CD14-positive monocyte (primary cell): Measurements from ENCODE around the gene ATG7. TPM values are rescaled to one million over a fixed set of nuclear protein-coding genes. Genes with fewer than 3 reads are reported as not detected.
A peak's percentile ranks its signal among the peaks of the same experiment; 100 is the strongest.

Source experiments
- DNase-seq, 3 donors: peaks; one replicate each; pipeline ENCODE4 v3.0.0-alpha.2; 2011 to 2022
- H2AFZ ChIP-seq: 2 replicates; pipeline ENCODE4 v1.6.0; 2012; ENCODE audit warnings: mild to moderate bottlenecking, low read depth, low read length, inconsistent platforms; ENCODE audit not compliant: insufficient read depth, poor library complexity, severe bottlenecking
- H3K27ac ChIP-seq, 2 donors: 1 replicate in 1 of 2; 2 replicates in 1 of 2; pipeline ENCODE4 v1.5.1; 2012 to 2013; ENCODE audit warnings: low read length in 2 of 2, control low read depth in 1 of 2, inconsistent platforms in 1 of 2, low read depth in 1 of 2, mild to moderate bottlenecking in 1 of 2
- H3K27me3 ChIP-seq, 2 donors: one replicate each; pipeline versions ENCODE4 v1.6.0 to v1.6.1; 2011 to 2013; ENCODE audit warnings: low read length in 2 of 2; ENCODE audit not compliant: control insufficient read depth in 2 of 2, insufficient read depth in 2 of 2
- H3K36me3 ChIP-seq, 2 donors: replicated peaks in 1 of 2; 1 replicate in 1 of 2; 2 replicates in 1 of 2; pipeline versions ENCODE4 v1.5.1 to v1.6.1; 2012 to 2013; ENCODE audit warnings: low read length in 2 of 2, control low read depth in 1 of 2, inconsistent platforms in 1 of 2, mild to moderate bottlenecking in 1 of 2; ENCODE audit not compliant: insufficient read depth in 2 of 2, control insufficient read depth in 1 of 2
- H3K4me1 ChIP-seq, 2 donors: 1 replicate in 1 of 2; 2 replicates in 1 of 2; pipeline versions ENCODE4 v1.5.1 to v1.6.1; 2012 to 2013; ENCODE audit warnings: low read length in 2 of 2, control low read depth in 1 of 2, inconsistent platforms in 1 of 2, mild to moderate bottlenecking in 1 of 2, moderate library complexity in 1 of 2; ENCODE audit not compliant: insufficient read depth in 2 of 2, control insufficient read depth in 1 of 2
- H3K4me2 ChIP-seq: replicated peaks from 2 replicates; pipeline ENCODE3; 2012; ENCODE audit warnings: low read length, moderate library complexity, mild to moderate bottlenecking; ENCODE audit not compliant: poor library complexity, severe bottlenecking; ENCODE audit errors: extremely low read depth
- H3K4me3 ChIP-seq, 3 experiments: fragments of 200-600 bp in 1 of 3; sonication (generic) in 1 of 3; replicated peaks in 1 of 3; 1 replicate in 2 of 3; 2 replicates in 1 of 3; pipeline ENCODE4 v1.5.1; 2011 to 2013; ENCODE audit warnings: low read length in 3 of 3, mild to moderate bottlenecking in 3 of 3, control low read depth in 2 of 3, low read depth in 2 of 3, inconsistent platforms in 1 of 3, moderate library complexity in 1 of 3
- H3K79me2 ChIP-seq: 2 replicates; pipeline ENCODE4 v1.6.0; 2012; ENCODE audit warnings: mild to moderate bottlenecking, control low read depth, inconsistent platforms, low read length, moderate library complexity; ENCODE audit not compliant: insufficient read depth
- H3K9ac ChIP-seq: 2 replicates; pipeline ENCODE4 v1.6.0; 2017; ENCODE audit warnings: low read length, mild to moderate bottlenecking; ENCODE audit not compliant: insufficient read depth, poor library complexity, severe bottlenecking
- H3K9me3 ChIP-seq, 2 donors: replicated peaks in 1 of 2; 1 replicate in 1 of 2; 2 replicates in 1 of 2; pipeline versions ENCODE4 v1.5.1 to v1.6.1; 2012 to 2013; ENCODE audit warnings: low read length in 2 of 2, control low read depth in 1 of 2; ENCODE audit not compliant: control insufficient read depth in 1 of 2, insufficient read depth in 1 of 2
- H4K20me1 ChIP-seq: 2 replicates; pipeline ENCODE4 v1.6.0; 2012; ENCODE audit warnings: mild to moderate bottlenecking, low read length, control low read depth, moderate library complexity; ENCODE audit not compliant: insufficient read depth
- H3K27ac Mint-ChIP-seq, 7 donors: one replicate each; pipeline ENCODE4 v1.8.0; 2020; ENCODE audit warnings: mild to moderate bottlenecking in 7 of 7, mixed read lengths in 7 of 7, moderate library complexity in 6 of 7, inconsistent platforms in 2 of 7
- H3K27me3 Mint-ChIP-seq, 3 donors: one replicate each; pipeline ENCODE4 v1.8.0; 2021 to 2022; ENCODE audit warnings: low read depth in 3 of 3, mild to moderate bottlenecking in 3 of 3, mixed read lengths in 3 of 3, moderate library complexity in 3 of 3, inconsistent platforms in 1 of 3
- H3K36me3 Mint-ChIP-seq, 2 donors: one replicate each; pipeline ENCODE4 v1.8.0; 2020; ENCODE audit warnings: mixed read lengths in 2 of 2, inconsistent platforms in 1 of 2, mild to moderate bottlenecking in 1 of 2
- H3K4me1 Mint-ChIP-seq: one replicate; pipeline ENCODE4 v1.8.0; 2020; ENCODE audit warnings: mild to moderate bottlenecking, mixed read lengths
- H3K4me3 Mint-ChIP-seq, 2 donors: one replicate each; pipeline ENCODE4 v1.8.0; 2020; ENCODE audit warnings: mild to moderate bottlenecking in 2 of 2, mixed read lengths in 2 of 2, moderate library complexity in 1 of 2
- H3K9me3 Mint-ChIP-seq, 7 donors: one replicate each; pipeline ENCODE4 v1.8.0; 2020 to 2022; ENCODE audit warnings: mixed read lengths in 7 of 7, mild to moderate bottlenecking in 6 of 7, moderate library complexity in 6 of 7, inconsistent platforms in 2 of 7
- whole genome bisulfite sequencing: methylation state at CpG from one replicate; pipeline ENCODE4 v1.1.5; 2013; ENCODE audit warnings: missing lambda C conversion rate; ENCODE audit not compliant: insufficient coverage; 5-methylcytosine and 5-hydroxymethylcytosine counted together
- intact Hi-C, 2 donors: fragments of 100-400 bp; cut with micrococcal nuclease; formaldehyde crosslinking; loops; one replicate each; pipeline versions ENCODE4 v1.15.0 to v1.15.1; 2023
- polyA plus RNA-seq, 3 donors: library from polyadenylated mRNA; depleted of rRNA in 1 of 3; unstranded in 2 of 3; stranded (reverse) in 1 of 3; fragments of 300-500 nt in 2 of 3; fragments of >200 nt in 1 of 3; fragmentation: Illumina TruSeq in 2 of 3; gene quantifications; 1 replicate in 2 of 3; 2 replicates in 1 of 3; pipeline ENCODE4 v1.2.3, GENCODE V29; 2012 to 2021
- TF ChIP-seq, protein P1 (sequence below): fragments of 200-600 bp; IDR thresholded peaks from one replicate; pipeline ENCODE4 v1.8.0; 2022; ENCODE audit warnings: antibody characterized with exemption, mild to moderate bottlenecking

The ATG7 gene
- polyA plus RNA-seq, 3 donors = 57.4 to 101 (median 89.7) TPM

DNA sequence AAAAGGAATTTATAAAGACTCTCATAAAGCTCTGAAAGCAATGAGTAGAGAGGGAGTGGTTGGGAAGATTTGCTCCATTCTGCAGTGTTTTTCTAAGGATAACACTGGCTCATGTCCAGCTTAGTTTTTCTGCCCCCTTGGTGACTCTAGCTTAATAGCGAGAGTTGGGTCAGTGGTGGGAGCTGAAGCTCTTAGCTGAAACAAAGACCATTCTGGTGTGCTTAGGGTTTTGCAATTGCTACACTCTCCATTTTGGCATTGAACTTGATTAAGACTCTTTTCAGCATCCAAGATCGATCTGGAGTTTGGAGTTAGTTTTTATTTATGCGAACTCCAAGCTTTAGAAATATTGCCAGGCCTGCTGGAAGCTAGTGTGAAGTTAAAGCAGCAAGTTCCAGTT lies 98.0 kb downstream of the ATG7 start:
- no peak overlapping the region for H2AFZ ChIP-seq
- H3K4me2 ChIP-seq = no peak overlapping the region
- no peak overlapping the region for H3K9ac ChIP-seq
- DNase-seq = no peak
- H3K4me1 ChIP-seq = peaks cover 9 to 10% of the 10 kb centered on the region in 2 donors
- WGBS = 100% methylated on average over 2 of the region's 3 CpGs
- TF ChIP-seq, protein P1, sequence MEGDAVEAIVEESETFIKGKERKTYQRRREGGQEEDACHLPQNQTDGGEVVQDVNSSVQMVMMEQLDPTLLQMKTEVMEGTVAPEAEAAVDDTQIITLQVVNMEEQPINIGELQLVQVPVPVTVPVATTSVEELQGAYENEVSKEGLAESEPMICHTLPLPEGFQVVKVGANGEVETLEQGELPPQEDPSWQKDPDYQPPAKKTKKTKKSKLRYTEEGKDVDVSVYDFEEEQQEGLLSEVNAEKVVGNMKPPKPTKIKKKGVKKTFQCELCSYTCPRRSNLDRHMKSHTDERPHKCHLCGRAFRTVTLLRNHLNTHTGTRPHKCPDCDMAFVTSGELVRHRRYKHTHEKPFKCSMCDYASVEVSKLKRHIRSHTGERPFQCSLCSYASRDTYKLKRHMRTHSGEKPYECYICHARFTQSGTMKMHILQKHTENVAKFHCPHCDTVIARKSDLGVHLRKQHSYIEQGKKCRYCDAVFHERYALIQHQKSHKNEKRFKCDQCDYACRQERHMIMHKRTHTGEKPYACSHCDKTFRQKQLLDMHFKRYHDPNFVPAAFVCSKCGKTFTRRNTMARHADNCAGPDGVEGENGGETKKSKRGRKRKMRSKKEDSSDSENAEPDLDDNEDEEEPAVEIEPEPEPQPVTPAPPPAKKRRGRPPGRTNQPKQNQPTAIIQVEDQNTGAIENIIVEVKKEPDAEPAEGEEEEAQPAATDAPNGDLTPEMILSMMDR = no peak
- no peaks in the 10 kb centered on the region for H3K27me3 ChIP-seq
- no peaks in the 10 kb centered on the region for H3K9me3 ChIP-seq
- peaks cover 73 to 98% of the 10 kb centered on the region in 2 donors for H3K36me3 ChIP-seq
- intact Hi-C loops = loop anchor here in 1 of 2 donors (10.0 kb wide), 1 partner anchor 435 kb away; no protein-coding TSS in a partner anchor
- Mint-ChIP-seq H3K36me3 (peaks cover 68 to 98% of the 10 kb centered on the region in 2 donors), H3K27me3 (peaks cover 0 to 2% (median 0%) of the 10 kb centered on the region in 3 donors), H3K4me3 (no peak overlapping the region), H3K9me3 (no peaks in the 10 kb centered on the region), H3K27ac (peak overlapping the region in 1 of 7 donors; percentile 41), H3K4me1 (peaks cover 15% of the 10 kb centered on the region)
- no peak overlapping the region for H3K4me3 ChIP-seq
- peaks cover 76% of the 10 kb centered on the region for H4K20me1 ChIP-seq
- H3K79me2 ChIP-seq = no peaks in the 10 kb centered on the region
- H3K27ac ChIP-seq = no peak overlapping the region

DNA sequence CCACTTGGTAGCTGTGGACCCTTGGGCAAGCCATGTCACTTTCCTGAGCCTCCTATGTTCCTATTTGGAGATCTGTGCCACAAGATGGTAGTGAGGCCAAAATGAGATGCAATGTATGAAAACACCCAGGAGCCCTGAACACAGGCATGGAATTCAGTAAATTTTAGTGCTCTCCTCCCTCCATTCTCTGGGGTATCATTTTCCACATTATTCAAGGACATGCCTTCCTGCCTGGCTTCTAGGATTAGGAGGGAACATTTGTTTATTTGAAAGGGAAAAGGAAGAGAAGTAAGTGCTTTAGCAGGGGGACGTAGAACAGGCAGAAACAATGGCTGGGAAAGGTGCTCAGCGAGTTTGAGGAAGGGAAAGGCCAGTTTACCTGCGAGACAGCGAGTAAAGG lies 98.8 kb downstream of the ATG7 start:
- TF ChIP-seq, protein P1 = no peak
- peaks cover 9 to 10% of the 10 kb centered on the region in 2 donors for H3K4me1 ChIP-seq
- intact Hi-C loops = loop anchor here in 1 of 2 donors (10.0 kb wide), 1 partner anchor 434 kb away; no protein-coding TSS in a partner anchor
- DNase-seq = no peak
- H3K4me2 ChIP-seq = no peak overlapping the region
- H3K79me2 ChIP-seq = no peaks in the 10 kb centered on the region
- 100% methylated on average over 4 of the region's 4 CpGs for WGBS
- no peak overlapping the region for H3K27ac ChIP-seq
- H3K27me3 ChIP-seq = no peaks in the 10 kb centered on the region
- Mint-ChIP-seq H3K27ac (peak overlapping the region in 1 of 7 donors; percentile 74), H3K4me1 (peaks cover 11% of the 10 kb centered on the region), H3K4me3 (no peak overlapping the region), H3K27me3 (peaks cover 0 to 2% (median 0%) of the 10 kb centered on the region in 3 donors), H3K36me3 (peaks cover 66 to 97% of the 10 kb centered on the region in 2 donors), H3K9me3 (no peaks in the 10 kb centered on the region)
- H3K9me3 ChIP-seq = no peaks in the 10 kb centered on the region
- peaks cover 81% of the 10 kb centered on the region for H4K20me1 ChIP-seq
- no peak overlapping the region for H3K9ac ChIP-seq
- no peak overlapping the region for H2AFZ ChIP-seq
- peaks cover 70 to 98% of the 10 kb centered on the region in 2 donors for H3K36me3 ChIP-seq
- no peak overlapping the region for H3K4me3 ChIP-seq
